Upper lobe of left lung (tissue), 6 donors: Measurements from ENCODE around the gene CLASRP. TPM values are rescaled to one million over a fixed set of nuclear protein-coding genes. Genes with fewer than 3 reads are reported as not detected.

ENCODE experiments used
- ATAC-seq, 2 donors: fragments of 200-7000 bp; cut with Tn5 transposase; one replicate each; pipeline ENCODE4 v1.9.1; 2022; ENCODE audit warnings: mild to moderate bottlenecking in 2 of 2, moderate library complexity in 2 of 2; ENCODE audit not compliant: low FRiP score in 2 of 2
- DNase-seq, 2 donors: peaks; one replicate each; pipeline ENCODE4 v3.0.0-alpha.2; 2019 to 2020
- H3K27ac ChIP-seq, 4 donors: fragments of 200-600 bp; sonication (generic); one replicate each; pipeline ENCODE4 v1.5.1; 2016 to 2019
- H3K27me3 ChIP-seq, 4 donors: fragments of 200-600 bp; sonication (generic); one replicate each; pipeline ENCODE4 v1.5.1; 2017 to 2019
- H3K36me3 ChIP-seq, 4 donors: fragments of 200-600 bp; sonication (generic); one replicate each; pipeline ENCODE4 v1.5.1; 2016 to 2019
- H3K4me1 ChIP-seq, 4 donors: fragments of 200-600 bp; sonication (generic); one replicate each; pipeline ENCODE4 v1.5.1; 2018 to 2019
- H3K4me3 ChIP-seq, 4 donors: fragments of 200-600 bp; sonication (generic); one replicate each; pipeline ENCODE4 v1.5.1; 2017 to 2019; ENCODE audit warnings: mild to moderate bottlenecking in 2 of 4, moderate library complexity in 1 of 4
- H3K9me3 ChIP-seq, 4 donors: fragments of 200-600 bp; sonication (generic); one replicate each; pipeline ENCODE4 v1.5.1; 2018 to 2019
- EP300 ChIP-seq, 4 donors: sonication (generic); formaldehyde crosslinking; IDR thresholded peaks; one replicate each; pipeline ENCODE4 v1.5.1; 2017; ENCODE audit warnings: antibody characterized with exemption in 4 of 4, control low read depth in 2 of 4
- POLR2A ChIP-seq, 4 donors: fragments of 450-650 bp; IDR thresholded peaks; one replicate each; pipeline ENCODE4 v1.5.1; 2016 to 2017; ENCODE audit warnings: antibody characterized with exemption in 4 of 4, mild to moderate bottlenecking in 2 of 4
- POLR2AphosphoS5 ChIP-seq, 2 donors: sonication (generic); formaldehyde crosslinking; IDR thresholded peaks; one replicate each; pipeline ENCODE4 v1.5.1; 2017; ENCODE audit warnings: antibody characterized with exemption in 2 of 2
- WGBS, 2 donors: methylation state at CpG; one replicate each; pipeline ENCODE4 v1.1.5; 2017 to 2018; 5-methylcytosine and 5-hydroxymethylcytosine counted together
- total RNA-seq, 6 donors: library from RNA; depleted of rRNA in 4 of 6; stranded (reverse); fragments of >200 nt in 4 of 6; gene quantifications; one replicate each; pipeline versions ENCODE4 v1.1.0 to v1.2.1, GENCODE V29; 2016 to 2021
- TF ChIP-seq, protein P1 (sequence below), 6 experiments: fragments of 450-650 bp in 4 of 6; fragments of 200-600 bp in 2 of 6; sonication (generic) in 2 of 6; IDR thresholded peaks; one replicate each; pipeline ENCODE4 v1.5.1; 2016 to 2019; ENCODE audit warnings: antibody characterized with exemption in 6 of 6
- donor health status: DM: no; HTN: no; CAD: no; lungs with moderate emphysema.
- donor health status: DM: no; HTN: yes; CAD: no; lungs with severe emphysema.

CLASRP gene
- total RNA-seq, 6 donors from 2014 or later = 38.0 to 295 (median 71.6) TPM

DNA sequence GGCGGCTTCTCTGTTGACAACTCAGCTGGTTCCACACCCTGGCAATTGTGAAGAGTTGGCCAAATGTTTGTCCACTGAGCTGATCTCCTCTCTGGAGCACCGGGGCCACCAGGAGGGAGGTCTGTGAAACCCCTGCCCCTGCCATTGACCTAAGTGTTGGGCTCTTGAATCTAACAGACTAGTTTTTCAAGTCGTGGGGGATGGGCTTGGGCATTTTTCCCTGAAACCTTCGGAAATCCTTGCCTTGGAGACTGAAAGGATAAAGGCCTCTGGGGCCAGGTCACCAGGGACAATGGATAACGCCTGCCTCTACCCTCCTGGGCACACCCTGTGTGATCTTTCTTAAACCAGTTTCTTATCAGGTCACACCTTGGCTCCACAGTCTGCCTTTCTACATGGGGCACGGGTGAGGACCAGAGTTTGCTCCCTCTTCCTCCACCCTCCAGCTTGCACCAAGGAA lies 41.1 kb downstream of the CLASRP start:
- peaks cover 0 to 29% (median 8%) of the 10 kb centered on the region in 4 donors for H3K36me3 ChIP-seq
- 10 to 13% methylated on average over 3 to 6 of the region's 6 CpGs for WGBS, 2 donors
- ATAC-seq (no peak), DNase-seq (no peak)
- TF ChIP-seq EP300 (IDR thresholded peaks at IDR 0.05) = no peak
- peak overlapping the region in 3 of 4 donors; percentile 72 to 83 (median 82) for H3K27ac ChIP-seq
- no peaks in the 10 kb centered on the region for H3K27me3 ChIP-seq
- peak overlapping the region; percentile 65 to 97 (median 88) for H3K4me3 ChIP-seq
- no peaks in the 10 kb centered on the region for H3K9me3 ChIP-seq
- peaks cover 26 to 50% (median 36%) of the 10 kb centered on the region in 4 donors for H3K4me1 ChIP-seq

DNA sequence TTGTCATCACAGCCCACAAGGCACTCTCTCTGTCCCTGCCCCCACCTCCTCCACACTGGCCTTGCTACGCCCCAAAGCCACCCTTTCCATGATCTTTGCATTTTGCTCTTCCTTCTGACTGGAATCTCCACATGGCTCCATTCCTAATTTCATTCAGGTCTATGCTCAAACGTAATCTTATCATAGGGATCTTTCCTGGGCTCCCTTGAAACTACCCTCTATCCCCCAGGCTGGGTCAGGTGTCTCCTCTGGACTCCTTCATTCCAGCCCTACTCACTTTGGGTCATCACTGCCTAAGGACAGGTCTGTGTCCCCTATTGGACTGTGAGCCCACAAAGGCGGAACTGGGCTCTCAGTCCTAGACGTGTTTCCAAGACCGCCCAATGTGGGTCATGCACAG lies 43.3 kb downstream of the CLASRP start:
- ATAC-seq = no peak

DNA sequence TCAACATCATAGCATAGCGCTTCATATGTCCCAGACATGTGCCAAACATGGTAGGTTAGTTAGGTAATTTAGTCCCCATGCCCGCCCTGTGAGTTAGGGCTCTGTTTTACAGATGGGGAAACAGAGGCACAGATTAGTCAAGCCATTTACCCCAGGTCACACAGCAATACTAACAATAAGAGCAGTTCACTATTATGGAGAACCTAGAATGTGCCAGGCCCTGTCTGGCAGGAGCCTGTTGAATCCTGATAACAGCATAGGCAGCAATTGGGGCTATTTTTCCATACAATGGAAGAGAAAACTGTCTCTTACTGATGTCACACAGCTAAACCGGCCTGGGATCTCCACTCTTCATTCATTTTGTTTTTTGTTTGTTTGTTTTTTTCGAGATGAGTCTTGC lies 47.6 kb downstream of the CLASRP start:
- Histone ChIP-seq H3K4me3 (no peak overlapping the region), H3K4me1 (peaks cover 7 to 10% (median 8%) of the 10 kb centered on the region in 4 donors), H3K36me3 (peaks cover 0 to 56% (median 13%) of the 10 kb centered on the region in 4 donors), H3K27me3 (no peaks in the 10 kb centered on the region), H3K27ac (no peak overlapping the region), H3K9me3 (no peaks in the 10 kb centered on the region)
- no peak for TF ChIP-seq POLR2A (IDR thresholded peaks at IDR 0.05)
- TF ChIP-seq, protein P1, sequence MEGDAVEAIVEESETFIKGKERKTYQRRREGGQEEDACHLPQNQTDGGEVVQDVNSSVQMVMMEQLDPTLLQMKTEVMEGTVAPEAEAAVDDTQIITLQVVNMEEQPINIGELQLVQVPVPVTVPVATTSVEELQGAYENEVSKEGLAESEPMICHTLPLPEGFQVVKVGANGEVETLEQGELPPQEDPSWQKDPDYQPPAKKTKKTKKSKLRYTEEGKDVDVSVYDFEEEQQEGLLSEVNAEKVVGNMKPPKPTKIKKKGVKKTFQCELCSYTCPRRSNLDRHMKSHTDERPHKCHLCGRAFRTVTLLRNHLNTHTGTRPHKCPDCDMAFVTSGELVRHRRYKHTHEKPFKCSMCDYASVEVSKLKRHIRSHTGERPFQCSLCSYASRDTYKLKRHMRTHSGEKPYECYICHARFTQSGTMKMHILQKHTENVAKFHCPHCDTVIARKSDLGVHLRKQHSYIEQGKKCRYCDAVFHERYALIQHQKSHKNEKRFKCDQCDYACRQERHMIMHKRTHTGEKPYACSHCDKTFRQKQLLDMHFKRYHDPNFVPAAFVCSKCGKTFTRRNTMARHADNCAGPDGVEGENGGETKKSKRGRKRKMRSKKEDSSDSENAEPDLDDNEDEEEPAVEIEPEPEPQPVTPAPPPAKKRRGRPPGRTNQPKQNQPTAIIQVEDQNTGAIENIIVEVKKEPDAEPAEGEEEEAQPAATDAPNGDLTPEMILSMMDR (IDR thresholded peaks at IDR 0.05) = no peak
- no peak for TF ChIP-seq EP300 (IDR thresholded peaks at IDR 0.05)
- TF ChIP-seq POLR2AphosphoS5 (IDR thresholded peaks at IDR 0.05) = no peak
- WGBS, 2 donors = 92 to 94% methylated on average over 3 to 4 of the region's 4 CpGs
- ATAC-seq (no peak), DNase-seq (no peak)

More for the DNA sequence above, 43.3 kb downstream of the CLASRP start:
- H3K9me3 ChIP-seq = no peaks in the 10 kb centered on the region
- DNase-seq = no peak
- WGBS, 2 donors = 95 to 96% methylated on average over 2 to 5 of the region's 5 CpGs
- H3K4me3 ChIP-seq = no peak overlapping the region
- H3K27me3 ChIP-seq = no peaks in the 10 kb centered on the region
- peaks cover 15 to 28% (median 20%) of the 10 kb centered on the region in 4 donors for H3K4me1 ChIP-seq
- TF ChIP-seq POLR2A (IDR thresholded peaks at IDR 0.05) = no peak
- TF ChIP-seq, protein P1 (IDR thresholded peaks at IDR 0.05) = no peak
- TF ChIP-seq EP300 (IDR thresholded peaks at IDR 0.05) = no peak
- TF ChIP-seq POLR2AphosphoS5 (IDR thresholded peaks at IDR 0.05) = no peak
- peaks cover 0 to 41% (median 11%) of the 10 kb centered on the region in 4 donors for H3K36me3 ChIP-seq
- no peak overlapping the region for H3K27ac ChIP-seq

DNA sequence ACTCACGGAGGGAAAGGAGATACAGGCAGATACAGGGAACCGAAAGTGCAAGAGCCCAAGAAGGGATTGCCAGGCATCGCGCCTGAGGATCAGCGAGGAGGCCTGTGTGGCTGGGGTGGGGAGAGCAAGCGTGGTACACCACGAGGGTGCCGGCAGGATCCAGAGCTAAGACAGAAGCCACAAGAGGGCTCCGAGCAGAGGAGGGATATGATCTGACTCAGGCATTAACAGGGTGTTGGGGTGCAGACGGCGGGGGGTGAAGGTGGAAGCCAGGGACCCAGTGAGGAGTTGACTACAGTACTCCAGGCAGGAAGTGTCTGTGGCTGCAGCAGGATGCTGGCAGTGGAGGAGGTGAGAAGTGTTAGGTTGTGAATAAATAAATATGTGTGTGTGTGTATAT lies 48.7 kb downstream of the CLASRP start:
- Histone ChIP-seq H3K27ac (no peak overlapping the region), H3K4me1 (peaks cover 7 to 10% (median 8%) of the 10 kb centered on the region in 4 donors), H3K4me3 (no peak overlapping the region), H3K27me3 (no peaks in the 10 kb centered on the region), H3K36me3 (peaks cover 0 to 45% (median 5%) of the 10 kb centered on the region in 4 donors), H3K9me3 (no peaks in the 10 kb centered on the region)
- ATAC-seq (no peak), DNase-seq (peak in 1 of 2 donors; percentile 50)
- TF ChIP-seq, protein P1 (IDR thresholded peaks at IDR 0.05) = no peak
- no peak for TF ChIP-seq POLR2AphosphoS5 (IDR thresholded peaks at IDR 0.05)
- TF ChIP-seq EP300 (IDR thresholded peaks at IDR 0.05) = no peak
- no peak for TF ChIP-seq POLR2A (IDR thresholded peaks at IDR 0.05)
- WGBS, 2 donors = 62 to 67% methylated on average over 11 of the region's 11 CpGs

DNA sequence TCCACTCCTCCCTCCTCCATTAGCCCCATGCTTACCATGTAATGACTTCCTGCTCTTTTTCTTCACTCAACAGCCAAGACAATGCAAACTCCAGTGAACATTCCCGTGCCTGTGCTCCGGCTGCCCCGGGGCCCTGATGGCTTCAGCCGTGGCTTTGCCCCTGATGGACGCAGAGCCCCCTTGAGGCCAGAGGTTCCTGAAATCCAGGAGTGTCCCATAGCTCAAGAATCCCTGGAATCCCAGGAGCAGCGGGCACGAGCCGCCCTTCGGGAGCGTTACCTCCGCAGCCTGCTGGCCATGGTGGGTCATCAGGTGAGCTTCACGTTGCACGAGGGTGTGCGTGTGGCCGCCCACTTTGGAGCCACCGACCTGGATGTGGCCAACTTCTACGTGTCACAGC lies 51.2 kb downstream of the CLASRP start:
- peak in 1 of 2 donors; percentile 62 for DNase-seq
- TF ChIP-seq EP300 (IDR thresholded peaks at IDR 0.05) (no peak), POLR2A (IDR thresholded peaks at IDR 0.05) (no peak), POLR2AphosphoS5 (IDR thresholded peaks at IDR 0.05) (no peak)
- TF ChIP-seq, protein P1 (IDR thresholded peaks at IDR 0.05) = no peak
- 82 to 94% methylated on average over 12 to 17 of the region's 17 CpGs for WGBS, 2 donors
- no peaks in the 10 kb centered on the region for H3K27me3 ChIP-seq
- ATAC-seq = no peak
- no peak overlapping the region for H3K27ac ChIP-seq
- H3K4me1 ChIP-seq = peaks cover 22 to 26% (median 23%) of the 10 kb centered on the region in 4 donors
- H3K36me3 ChIP-seq = peaks cover 0 to 28% (median 5%) of the 10 kb centered on the region in 4 donors
- H3K4me3 ChIP-seq = no peak overlapping the region
- H3K9me3 ChIP-seq = no peaks in the 10 kb centered on the region
